GM19452 (cell line): ENCODE results near the gene GTPBP6.
A peak's percentile ranks its signal among the peaks of the same experiment; 100 is the strongest.
"Not testable (repeated sequence)": the region's sequence is repeated elsewhere in the genome, so short reads cannot be mapped to it uniquely, and the experiment has no call there.

Experiments used
- ATAC-seq: cut with Tn5 transposase; IDR thresholded peaks from one replicate; pipeline ENCODE4 v1.9.1; 2021; ENCODE audit not compliant: unreplicated experiment

Gene GTPBP6

DNA sequence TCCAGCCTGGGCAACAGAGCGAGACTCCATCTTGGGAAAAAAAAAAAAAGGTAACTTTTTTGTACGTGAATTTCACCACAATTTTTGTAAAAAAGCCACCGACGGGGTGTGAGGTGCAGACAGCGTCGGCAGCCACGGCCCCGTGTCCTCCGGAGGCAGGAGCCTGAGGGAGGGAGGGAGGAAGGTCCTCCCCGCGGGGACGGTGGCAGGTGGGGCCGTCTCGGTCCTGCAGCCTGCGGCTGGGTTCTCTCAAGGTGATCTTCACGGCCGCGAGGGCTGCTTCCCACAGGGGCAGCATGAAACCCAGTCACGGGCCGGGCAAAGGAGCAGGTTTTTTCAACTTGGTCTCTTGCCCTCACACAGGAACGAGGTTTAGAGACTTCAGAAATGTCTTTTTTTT is 23.5 kb downstream of the GTPBP6 start:
- ATAC-seq = no peak

DNA sequence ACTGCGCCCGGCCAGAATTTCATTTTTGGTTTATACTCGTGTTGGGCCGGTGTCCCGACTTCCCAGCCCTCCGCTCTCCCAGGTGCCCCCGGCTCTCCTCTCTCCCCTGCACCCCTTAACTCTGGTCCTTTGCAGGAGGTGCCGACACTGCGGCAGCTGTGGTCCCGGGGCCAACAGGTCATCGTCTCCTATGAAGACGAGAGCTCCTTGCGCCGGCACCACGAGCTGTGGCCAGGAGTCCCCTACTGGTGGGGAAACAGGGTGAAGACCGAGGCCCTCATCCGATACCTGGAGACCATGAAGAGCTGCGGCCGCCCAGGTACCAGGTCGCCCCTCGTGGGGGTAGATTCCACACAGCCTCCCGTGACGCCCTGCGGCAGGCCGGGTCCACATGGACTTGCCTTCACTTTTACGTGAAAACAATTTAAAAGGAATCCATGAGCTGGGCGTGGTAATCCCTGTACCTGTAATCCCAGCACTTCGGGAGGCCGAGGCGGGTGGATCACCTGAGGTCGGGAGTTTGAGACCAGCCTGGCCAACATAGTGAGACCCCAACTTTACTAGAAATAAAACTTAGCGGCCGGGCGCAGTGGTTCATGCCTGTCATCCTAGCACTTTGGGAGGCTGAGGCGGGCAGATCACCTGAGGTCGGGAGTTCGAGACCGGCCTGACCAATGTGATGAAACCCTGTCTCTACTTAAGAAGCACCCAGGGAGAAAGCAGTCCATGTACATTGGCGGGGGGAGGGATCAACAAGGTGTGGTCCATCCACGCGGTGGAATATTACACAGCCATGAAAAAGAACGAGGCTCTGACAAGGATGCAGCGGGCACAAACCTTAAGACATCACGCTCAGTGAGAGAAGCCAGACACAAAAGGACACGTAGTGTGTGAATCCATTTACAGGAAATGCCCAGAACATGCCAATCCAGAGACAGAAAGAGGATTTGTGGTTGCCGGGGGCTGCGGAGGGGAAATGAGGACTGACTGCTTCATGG is 25.4 kb downstream of the GTPBP6 start:
- ATAC-seq = no peak

DNA sequence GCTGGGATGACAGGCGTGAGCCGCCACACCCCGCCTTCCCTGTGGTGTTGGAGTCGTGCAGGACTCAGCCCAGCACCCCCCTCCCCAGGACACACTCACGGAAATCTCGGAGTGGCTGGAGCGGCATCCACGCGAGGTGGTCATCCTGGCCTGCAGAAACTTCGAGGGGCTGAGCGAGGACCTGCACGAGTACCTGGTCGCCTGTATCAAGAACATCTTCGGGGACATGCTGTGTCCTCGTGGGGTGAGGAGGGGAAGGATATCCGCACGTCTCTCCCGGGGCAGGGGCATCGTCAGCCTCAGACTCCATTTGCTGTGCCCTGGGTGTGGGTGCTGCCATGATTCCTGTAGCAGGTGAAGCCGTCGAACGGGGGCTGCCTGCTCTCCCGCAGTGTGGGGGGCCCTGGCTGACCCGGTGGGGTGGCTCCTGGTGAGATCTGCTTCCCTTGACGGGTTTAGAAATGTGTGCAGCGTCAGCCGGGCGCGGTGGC is 27.1 kb downstream of the GTPBP6 start:
- no peak for ATAC-seq

DNA sequence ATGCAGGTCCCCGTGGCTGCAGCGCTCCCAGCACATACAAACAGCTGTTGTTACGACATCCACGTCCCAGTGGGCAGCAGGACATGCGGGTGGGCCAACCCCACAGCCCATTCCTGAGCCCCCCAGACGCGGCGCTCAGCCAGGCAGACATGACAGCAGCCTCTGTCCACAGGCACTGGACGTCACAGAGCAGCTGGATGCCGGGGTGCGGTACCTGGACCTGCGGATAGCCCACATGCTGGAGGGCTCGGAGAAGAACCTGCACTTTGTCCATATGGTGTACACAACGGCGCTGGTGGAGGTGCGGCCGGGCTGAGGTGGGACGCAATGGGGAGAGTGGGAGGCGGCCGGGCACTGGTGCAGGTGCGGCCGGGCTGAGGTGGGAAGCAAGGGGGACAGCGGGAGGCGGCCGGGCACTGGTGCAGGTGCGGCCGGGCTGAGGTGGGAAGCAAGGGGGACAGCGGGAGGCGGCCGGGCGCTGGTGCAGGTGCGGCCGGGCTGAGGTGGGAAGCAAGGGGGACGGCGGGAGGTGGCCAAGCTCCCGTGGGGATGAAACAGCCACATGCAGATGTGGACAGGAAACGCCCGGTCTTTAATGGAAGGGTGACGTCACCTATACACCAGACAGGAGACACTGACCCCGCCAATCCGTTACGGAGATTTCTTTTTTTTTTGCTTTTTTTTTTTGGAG is 28.0 kb downstream of the GTPBP6 start:
- no peak for ATAC-seq

DNA sequence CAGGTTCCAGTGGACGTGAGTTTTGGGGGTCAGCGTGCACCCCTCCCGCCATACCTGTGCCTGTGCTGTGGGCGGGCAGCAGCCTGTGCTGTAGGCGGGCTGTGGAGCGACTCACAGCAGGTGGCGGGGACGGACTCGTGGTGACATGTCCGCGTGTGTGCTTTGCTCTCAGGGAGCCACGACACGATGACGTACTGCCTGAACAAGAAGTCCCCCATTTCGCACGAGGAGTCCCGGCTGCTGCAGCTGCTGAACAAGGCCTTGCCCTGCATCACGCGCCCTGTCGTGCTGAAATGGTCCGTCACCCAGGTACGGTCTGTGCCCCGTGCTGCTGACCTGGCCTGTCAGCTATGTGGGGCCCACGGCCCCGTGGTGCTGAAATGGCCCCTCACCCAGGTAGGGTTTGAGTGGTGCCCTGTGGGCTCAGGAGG is 30.0 kb downstream of the GTPBP6 start:
- ATAC-seq = no peak

DNA sequence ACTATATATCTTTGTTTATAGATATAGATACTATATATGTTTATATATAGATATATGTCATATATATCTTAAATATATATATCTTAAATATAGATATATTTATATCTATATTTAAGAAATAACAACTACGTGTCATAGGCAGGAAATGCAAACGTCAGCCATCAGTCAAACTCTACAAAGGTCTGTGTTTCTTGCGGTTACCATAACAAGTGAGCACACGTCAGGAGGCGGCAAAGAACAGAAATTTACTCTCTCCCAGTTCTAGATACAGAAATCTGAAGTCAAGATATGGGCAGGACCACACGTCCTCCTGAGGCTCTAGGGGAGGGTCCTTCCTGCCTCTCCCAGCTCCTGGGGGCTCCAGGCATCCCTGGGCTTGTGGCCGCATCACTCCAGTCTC is 30.9 kb downstream of the GTPBP6 start:
- no peak for ATAC-seq

DNA sequence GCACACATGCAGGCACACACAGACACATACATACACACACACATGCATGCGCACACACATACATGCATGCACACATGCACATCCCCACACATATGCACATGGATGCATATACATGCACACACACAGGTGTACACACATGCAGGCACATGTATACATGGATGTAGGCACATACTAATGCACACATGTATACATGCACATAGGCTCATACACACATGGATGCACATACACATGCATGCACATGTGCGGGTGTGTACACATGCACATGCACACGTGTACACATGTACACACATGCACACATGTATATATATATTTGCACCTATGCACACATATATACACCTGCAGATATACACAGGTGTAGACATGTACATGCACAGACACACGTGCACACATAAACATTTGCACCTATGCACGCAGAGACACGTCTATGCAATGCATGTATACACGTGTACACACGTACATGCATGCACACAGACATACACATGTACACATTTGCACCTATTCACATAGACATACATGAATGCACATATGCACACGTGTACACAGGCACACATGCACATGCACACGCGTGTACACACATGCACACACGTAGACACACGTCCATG is 33.4 kb downstream of the GTPBP6 start:
- ATAC-seq = no peak

DNA sequence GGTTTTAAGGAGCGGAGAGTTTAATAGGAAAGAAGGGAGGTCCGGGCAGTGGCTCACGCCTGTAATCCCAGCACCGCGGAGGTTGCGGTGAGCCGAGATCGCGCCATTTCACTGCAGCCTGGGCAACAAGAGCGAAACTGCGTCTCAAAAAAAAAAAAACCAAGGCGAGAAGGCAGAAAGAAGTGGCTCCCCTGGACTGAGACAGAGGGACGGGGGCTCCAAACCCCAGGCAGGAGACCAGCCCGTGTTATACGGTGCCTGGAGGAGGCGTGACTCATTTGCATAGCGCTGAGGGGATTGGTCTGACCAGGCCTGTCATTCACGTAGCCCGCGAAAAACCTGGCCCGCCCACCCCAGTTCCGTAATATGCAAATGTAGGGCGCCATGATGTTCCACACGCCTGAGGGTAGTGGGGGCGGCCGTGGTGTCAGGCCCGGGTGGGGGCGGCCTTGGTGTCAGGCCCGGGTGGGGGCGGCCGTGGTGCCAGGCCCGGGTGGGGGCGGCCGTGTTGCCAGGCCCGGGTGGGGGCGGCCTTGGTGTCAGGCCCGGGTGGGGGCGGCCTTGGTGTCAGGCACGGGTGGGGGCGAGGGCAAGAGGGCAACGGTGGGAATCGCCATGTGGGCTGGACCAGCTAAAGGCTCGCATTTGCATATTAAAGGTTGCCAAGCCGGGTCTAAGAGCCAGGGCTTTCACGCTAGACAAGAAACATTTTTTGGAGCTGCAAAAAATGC is 35.3 kb downstream of the GTPBP6 start:
- peak; percentile 99 for ATAC-seq

DNA sequence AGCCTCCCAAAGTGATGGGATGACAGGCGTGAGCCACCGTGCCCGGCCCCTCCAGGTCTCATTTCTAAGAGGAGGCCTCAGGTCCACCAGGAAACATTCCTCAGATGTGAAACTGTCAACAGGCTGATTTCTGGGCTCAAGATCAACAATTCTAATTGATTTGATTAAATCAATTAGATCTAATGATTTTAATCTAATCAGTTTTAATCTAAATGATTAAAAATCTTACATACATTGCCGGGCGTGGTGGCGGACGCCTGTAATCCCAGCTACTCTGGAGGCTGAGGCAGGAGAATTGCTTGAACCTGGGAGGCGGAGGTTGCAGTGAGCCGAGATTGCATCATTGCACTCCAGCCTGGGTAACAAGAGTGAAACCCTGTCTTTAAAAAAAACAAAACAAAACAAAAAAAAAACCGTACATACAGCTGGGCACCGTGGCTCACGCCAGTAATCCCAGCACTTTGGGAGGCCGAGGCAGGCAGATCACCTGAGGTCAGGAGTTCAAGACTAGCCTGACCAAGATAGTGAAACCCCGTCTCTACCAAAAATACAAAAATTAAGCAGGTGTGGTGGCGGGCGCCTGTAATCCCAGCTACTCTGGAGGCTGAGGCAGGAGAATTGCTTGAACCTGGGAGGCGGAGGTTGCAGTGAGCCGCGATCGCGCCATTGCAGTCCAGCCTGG is 36.5 kb downstream of the GTPBP6 start:
- ATAC-seq = not testable (repeated sequence)

DNA sequence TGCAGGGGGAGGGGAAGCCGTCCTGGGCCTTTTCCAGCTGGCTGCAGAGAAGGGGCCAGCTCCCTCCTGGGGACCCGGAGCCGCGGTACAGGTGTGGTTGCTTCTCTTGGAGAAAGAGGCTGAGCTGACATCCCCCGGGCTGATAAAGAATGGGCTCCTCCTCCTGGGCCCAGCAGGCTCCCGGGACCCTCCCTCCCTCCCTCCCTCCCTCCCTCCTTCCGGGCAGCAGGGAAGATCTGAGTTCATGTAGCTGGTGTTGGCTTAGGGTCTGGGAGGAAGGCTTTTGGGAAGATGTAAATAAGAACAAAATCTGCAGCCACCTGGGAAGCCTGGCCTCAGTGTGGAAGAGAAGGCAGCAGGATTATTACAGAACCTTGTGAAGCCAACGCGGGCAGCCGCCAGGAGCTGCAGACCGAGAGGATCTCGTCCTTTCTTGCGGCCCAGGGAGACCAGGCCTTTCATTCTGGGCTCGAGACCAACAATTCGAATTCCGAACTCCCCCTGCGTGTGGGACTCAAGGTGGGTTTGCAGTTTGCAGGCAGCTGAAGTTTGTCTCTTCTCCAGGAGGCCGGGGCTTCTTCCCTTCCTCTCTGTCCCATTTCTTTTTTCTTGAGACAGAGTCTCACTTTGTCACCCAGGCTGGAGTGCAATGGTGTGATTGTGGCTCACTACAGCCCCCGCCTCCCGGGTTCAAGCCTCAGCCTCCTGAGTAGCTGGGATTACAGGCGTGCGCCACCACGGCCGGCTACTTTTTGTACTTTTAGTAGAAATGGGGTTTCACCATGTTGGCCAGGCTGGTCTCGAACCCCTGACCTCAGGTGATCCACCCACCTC is 37.2 kb downstream of the GTPBP6 start, which contains the start of gene PLCXD1:
TSS of gene PLCXD1 (plus strand) at position 216 of the 834 bp plus-strand sequence. CDS start 2,807 bp downstream, outside the sequence.
- no peak for ATAC-seq

DNA sequence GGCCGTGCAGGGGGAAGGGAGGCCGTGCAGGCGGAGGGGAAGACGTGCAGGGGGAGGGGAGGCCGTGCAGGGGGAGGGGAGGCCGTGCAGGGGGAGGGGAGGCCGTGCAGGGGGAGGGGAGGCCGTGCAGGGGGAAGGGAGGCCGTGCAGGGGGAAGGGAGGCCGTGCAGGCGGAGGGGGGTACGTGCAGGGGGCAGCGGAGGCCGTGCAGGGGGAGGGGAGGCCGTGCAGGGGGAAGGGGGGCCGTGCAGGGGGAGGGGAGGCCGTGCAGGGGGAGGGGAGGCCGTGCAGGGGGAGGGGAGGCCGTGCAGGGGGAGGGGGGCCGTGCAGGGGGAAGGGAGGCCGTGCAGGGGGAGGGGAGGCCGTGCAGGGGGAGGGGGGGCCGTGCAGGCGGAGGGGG is 37.9 kb downstream of the GTPBP6 start:
- ATAC-seq = not testable (repeated sequence)

DNA sequence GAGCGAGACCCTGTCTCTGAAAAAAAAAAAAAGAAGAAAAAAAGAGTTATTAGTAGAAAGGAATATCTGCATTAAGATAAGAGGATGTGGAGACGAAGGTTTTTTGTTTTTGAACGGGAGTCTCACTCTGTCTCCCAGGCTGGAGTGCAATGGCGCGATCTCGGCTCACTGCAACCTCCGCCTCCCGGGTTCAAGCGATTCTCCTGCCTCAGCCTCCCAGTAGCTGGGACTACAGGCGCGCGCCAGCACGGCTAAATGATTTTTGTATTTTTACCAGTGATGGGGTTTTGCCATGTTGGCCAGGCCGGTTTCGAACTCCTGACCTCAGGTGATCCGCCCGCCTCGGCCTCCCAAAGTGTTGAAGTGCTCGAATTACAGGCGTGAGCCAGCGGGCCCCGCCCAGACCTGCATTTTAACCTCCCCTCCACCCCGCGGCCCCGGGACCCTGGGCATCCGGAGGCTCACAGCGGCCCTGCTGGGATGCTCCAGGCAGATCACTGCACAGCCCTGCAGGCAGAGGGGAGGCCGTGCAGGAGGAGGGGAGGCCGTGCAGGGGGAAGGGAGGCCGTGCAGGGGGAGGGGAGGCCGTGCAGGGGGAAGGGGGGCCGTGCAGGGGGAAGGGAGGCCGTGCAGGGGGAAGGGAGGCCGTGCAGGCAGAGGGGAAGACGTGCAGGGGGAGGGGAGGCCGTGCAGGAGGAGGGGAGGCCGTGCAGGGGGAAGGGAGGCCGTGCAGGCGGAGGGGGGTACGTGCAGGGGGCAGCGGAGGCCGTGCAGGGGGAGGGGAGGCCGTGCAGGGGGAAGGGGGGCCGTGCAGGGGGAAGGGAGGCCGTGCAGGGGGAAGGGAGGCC is 38.6 kb downstream of the GTPBP6 start:
- not testable (repeated sequence) for ATAC-seq

DNA sequence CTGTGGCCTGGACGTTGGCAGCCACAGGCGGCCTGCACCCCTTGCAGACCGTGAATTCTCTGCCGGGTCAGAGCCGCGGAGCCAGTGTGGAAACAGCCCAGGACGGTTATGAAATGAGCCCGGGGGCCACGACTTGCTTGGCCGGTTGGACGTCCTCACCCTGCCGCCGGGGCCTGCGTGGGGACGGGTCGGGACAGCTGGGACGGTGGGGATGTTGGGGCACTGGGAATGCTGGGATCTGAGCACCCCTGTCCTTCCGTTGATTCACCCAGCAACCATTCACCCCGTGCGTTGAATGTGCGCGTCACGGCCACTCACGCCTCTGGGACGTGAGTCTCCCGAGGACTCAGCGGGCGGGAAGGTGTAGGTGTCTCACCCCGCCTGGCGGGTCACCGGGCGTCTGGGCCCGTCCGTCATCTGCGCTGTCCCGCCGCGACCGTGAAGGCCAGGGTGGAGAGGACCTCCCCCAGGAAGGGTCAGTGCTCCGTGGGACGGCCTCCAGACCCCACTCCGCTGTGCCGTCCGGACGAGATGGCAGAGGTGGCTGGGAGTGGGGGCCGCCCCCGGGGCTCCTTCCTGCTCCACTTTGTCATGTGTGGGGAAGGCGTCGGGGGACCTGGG is 41.9 kb downstream of the GTPBP6 start:
- ATAC-seq = peak; percentile 35

DNA sequence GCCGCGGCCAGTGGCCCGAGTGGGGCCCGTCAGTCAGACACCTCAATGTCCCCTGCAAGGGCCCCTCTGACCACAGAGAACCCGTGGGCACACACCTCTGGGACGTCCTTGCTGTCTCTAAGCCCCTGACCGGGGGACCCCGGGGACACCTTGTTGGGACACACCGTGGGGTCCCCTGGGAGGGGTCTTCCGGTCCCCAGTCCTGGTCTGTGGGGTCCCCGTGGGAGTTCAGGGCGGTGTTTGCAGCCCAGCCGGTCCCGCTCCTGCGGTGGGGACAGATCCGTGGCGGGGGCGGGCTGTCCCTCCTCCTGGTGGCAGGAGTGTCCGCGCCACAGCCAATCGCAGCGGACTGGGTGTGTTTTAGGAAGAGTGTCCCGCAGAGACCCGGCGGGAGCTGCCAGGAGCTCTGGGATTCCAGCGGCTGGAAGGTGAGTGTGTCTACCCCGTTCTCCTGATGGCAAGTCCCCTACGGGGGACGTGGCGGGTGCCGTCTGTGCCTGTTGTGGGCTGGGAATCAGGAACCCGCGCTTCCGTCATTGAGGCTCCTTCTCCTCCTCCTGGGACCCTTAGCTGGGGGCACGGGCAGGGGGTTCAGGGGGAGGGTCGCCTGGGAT is 42.5 kb downstream of the GTPBP6 start:
- ATAC-seq = peak; percentile 75

DNA sequence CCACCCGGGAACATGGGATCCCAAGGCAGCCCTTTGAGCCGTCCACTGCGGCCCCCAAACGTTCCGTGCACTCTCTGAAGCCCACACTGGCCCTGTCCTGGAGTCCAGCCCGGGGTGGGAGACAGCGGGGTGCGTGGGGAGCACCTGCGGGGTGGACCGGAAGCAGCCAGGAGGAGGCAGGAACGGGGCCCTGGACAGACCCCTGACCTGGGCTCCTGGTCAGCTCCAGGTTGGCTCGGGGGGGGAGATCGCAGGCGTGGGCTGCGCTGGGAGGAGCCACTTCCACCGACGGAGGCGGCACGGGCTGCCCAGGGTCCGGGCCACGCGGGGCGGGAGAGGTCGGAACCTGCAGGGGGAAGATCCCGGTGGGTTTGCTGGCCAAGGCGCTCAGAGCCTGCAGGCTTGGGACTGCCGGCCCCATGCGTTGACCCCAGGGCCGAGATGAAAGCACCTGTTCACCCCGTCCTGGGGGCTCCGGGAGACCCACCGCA is 43.1 kb downstream of the GTPBP6 start:
- peak; percentile 17 for ATAC-seq

DNA sequence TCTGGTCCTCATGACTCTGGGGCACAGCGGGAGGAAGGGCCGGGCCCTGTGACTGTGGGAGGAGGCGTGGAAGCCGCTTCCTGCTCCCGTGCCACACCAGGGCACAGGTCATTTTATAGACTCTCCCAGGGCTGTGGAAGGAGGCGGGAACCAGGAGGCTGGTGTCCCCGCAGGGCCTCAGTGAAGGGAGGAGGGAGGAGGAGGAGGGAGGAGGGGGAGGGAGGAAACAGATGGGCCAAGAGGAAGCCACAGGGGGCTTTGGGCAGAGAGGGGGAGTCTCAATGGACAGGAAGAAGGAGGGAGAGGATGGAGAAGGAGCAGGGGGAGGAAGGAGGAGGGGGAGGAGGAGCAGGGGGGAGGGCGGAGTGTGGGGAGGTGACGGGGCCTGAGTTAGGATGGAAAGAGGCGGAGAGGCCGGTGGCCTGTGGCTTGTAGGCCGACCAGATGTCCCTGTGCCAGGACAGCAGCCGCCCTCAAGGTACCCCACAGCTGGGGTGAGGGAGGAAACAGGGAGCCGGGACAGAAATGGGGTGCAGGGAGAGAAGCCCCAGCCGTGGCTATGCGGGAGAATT is 43.6 kb downstream of the GTPBP6 start:
- ATAC-seq = no peak

DNA sequence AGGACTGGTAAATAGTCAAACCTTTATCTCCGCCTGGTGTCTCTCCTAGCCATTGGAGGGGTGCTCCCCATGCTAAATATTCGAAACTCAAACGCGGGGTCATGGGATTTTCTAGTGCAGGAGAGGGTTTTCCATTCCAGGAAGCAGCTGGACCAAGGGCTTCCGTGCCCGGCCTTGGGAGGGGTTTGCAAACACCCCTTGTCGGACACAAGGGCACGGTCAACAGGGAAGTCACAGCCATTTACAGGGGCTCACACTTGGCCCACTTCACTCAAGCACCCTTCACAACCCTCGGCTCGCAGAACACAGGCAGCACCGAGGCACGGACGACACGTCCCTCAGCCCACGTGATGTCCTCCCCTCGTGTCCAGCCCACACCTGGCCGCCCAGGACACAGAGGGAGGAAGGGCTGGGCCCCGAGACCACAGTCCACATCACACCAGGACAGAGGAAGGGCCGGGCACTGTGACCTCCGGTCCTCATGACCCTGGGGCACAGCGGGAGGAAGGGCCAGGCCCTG is 47.7 kb downstream of the GTPBP6 start:
- no peak for ATAC-seq
